Nephron (organoid): ENCODE results near the gene UCK1.

Source experiments
- H3K27ac Mint-ChIP-seq, 3 experiments: 2 replicates each; pipeline ENCODE4 v1.8.0; 2020; ENCODE audit warnings: mixed read lengths in 3 of 3, mild to moderate bottlenecking in 2 of 3, moderate library complexity in 1 of 3
- H3K27me3 Mint-ChIP-seq: 2 replicates; pipeline ENCODE4 v1.8.0; 2021; ENCODE audit warnings: low read depth, mild to moderate bottlenecking, moderate library complexity, mixed read lengths
- H3K36me3 Mint-ChIP-seq: 2 replicates; pipeline ENCODE4 v1.8.0; 2020; ENCODE audit warnings: low read depth, mixed read lengths
- H3K4me1 Mint-ChIP-seq: 2 replicates; pipeline ENCODE4 v1.8.0; 2020; ENCODE audit warnings: mixed read lengths
- H3K4me3 Mint-ChIP-seq, 3 experiments: 2 replicates each; pipeline ENCODE4 v1.8.0; 2020; ENCODE audit warnings: mild to moderate bottlenecking in 3 of 3, mixed read lengths in 3 of 3, moderate library complexity in 2 of 3
- H3K9me3 Mint-ChIP-seq: 2 replicates; pipeline ENCODE4 v1.8.0; 2020; ENCODE audit warnings: mixed read lengths
- CTCF ChIP-seq, 3 experiments: fragments of 200-600 bp; sonication (generic); IDR thresholded peaks; one replicate each; pipeline ENCODE4 v1.5.0; 2021; ENCODE audit warnings: antibody characterized with exemption in 3 of 3; ENCODE audit not compliant: unreplicated experiment in 3 of 3

Gene UCK1

GRCh38 chr9:131491001-131491710 lies 39.9 kb downstream of the UCK1 start:
- Mint-ChIP-seq H3K36me3 (peaks cover 97% of the 10 kb centered on the region), H3K4me3 (no peak overlapping the region)

DNA sequence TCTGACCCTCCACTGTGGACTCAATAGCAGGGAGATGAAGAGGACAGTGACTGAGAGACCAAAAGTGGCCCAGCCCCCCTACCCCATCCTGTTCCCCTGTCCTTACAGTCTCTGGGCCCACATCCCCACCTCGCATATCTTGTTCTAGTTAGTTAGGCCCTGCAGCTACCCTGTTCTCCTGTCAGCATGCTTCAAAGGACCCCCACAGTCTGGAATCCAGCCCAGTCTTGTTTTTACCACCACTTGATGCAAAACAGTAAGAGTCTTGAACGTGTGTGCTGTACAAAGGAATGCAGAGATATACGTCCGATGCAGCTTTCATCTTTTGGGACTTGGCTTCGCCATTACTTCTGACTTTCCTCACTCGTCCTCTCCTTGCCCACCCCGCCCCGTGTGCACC lies 40.5 kb downstream of the UCK1 start:
- Mint-ChIP-seq H3K9me3 (no peaks in the 10 kb centered on the region), H3K27me3 (no peaks in the 10 kb centered on the region), H3K27ac (peak overlapping the region in 1 of 3 experiments; percentile 23), H3K4me1 (no peaks in the 10 kb centered on the region), H3K4me3 (no peak overlapping the region), H3K36me3 (peaks cover 97% of the 10 kb centered on the region)
- TF ChIP-seq CTCF (IDR thresholded peaks at IDR 0.05; ENCODE audit: unreplicated experiment in 3 of 3) = no peak

More at GRCh38 chr9:131491001-131491710, 39.9 kb downstream of the UCK1 start:
- no peaks in the 10 kb centered on the region for H3K27me3 Mint-ChIP-seq
- no peaks in the 10 kb centered on the region for H3K9me3 Mint-ChIP-seq
- H3K4me1 Mint-ChIP-seq = no peaks in the 10 kb centered on the region
- no peak for TF ChIP-seq CTCF (IDR thresholded peaks at IDR 0.05; ENCODE audit: unreplicated experiment in 3 of 3)
- H3K27ac Mint-ChIP-seq = peak overlapping the region in 1 of 3 experiments; percentile 23

GRCh38 chr9:131487621-131488031 lies 43.4 kb downstream of the UCK1 start:
- H3K4me1 Mint-ChIP-seq = no peaks in the 10 kb centered on the region
- no peaks in the 10 kb centered on the region for H3K9me3 Mint-ChIP-seq
- H3K27me3 Mint-ChIP-seq = no peaks in the 10 kb centered on the region
- no peak overlapping the region for H3K27ac Mint-ChIP-seq
- peaks cover 90% of the 10 kb centered on the region for H3K36me3 Mint-ChIP-seq
- no peak for TF ChIP-seq CTCF (IDR thresholded peaks at IDR 0.05; ENCODE audit: unreplicated experiment in 3 of 3)
- no peak overlapping the region for H3K4me3 Mint-ChIP-seq

DNA sequence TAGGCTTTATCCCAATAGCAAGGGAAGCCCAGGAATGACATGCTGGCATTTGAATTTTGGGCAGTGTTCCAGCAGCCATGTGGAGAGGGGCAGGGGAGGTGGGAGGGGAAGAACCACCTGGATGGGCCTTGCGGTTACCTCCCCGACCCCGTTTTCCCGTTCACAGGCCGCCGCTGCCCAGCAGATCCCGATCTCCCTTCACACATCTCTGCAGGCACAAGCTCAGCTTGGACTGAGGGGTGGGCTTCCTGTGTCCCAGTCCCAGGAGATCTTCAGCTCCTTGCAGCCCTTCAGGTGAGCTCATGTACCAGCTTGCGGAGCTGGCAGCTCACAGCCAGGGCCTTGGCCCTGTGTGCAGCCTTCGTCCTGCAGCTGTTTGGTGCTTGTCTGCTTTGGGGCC lies 44.1 kb downstream of the UCK1 start:
- no peaks in the 10 kb centered on the region for H3K4me1 Mint-ChIP-seq
- no peaks in the 10 kb centered on the region for H3K27me3 Mint-ChIP-seq
- peaks cover 90% of the 10 kb centered on the region for H3K36me3 Mint-ChIP-seq
- H3K9me3 Mint-ChIP-seq = no peaks in the 10 kb centered on the region
- no peak overlapping the region for H3K27ac Mint-ChIP-seq
- H3K4me3 Mint-ChIP-seq = no peak overlapping the region
- TF ChIP-seq CTCF (IDR thresholded peaks at IDR 0.05; ENCODE audit: unreplicated experiment in 3 of 3) = no peak

DNA sequence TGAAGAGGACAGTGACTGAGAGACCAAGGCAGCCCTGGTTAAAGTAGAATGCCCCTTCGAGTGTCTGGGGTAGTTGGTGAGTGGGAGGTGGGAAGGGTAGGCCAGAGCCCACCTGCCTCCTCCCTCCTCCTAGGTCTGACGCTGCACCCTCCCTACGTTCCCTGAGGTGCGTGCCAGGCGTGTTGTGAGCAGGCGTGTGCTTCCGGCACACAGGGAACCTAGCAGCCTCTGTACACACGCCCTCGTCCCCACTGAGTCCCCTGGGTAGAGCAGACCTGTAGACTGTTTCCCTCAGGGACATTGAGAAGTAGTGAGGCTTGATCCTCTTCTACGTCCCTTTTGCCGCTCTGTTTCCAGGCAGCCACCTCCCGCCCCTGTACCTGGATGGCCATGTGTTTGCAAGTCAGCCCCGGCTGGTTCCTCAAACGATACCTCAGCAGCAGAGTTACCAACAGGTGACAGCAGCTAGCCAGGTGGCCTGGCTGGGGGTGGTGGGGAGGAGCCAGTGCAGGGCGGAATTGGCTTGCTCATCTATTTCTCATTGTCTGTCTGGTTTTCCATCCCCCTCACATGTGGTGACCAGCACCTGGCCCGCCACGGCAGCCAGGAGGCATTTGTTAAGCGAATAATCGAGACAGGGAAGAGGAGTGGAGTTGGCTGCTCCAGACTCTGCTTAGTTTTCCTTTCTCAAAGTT lies 45.2 kb downstream of the UCK1 start:
- H3K27me3 Mint-ChIP-seq = no peaks in the 10 kb centered on the region
- H3K4me3 Mint-ChIP-seq = no peak overlapping the region
- peaks cover 87% of the 10 kb centered on the region for H3K36me3 Mint-ChIP-seq
- H3K9me3 Mint-ChIP-seq = no peaks in the 10 kb centered on the region
- no peaks in the 10 kb centered on the region for H3K4me1 Mint-ChIP-seq
- no peak overlapping the region for H3K27ac Mint-ChIP-seq
- TF ChIP-seq CTCF (IDR thresholded peaks at IDR 0.05; ENCODE audit: unreplicated experiment in 3 of 3) = no peak
